ENCODE data around the gene KRTAP2-4. TPM values are rescaled to one million over a fixed set of nuclear protein-coding genes. Genes with fewer than 3 reads are reported as not detected.

KRTAP2-4 gene
- total RNA-seq, 1 experiment from 2014 or later = not detected

GRCh38 chr17:41019415-41019814, 46.3 kb downstream of the KRTAP2-4 start:
- Histone ChIP-seq H3K4ac (ENCODE audit: low read depth, low read length) (no peak overlapping the region), H3K23me2 (ENCODE audit: insufficient read length, low read depth, low read length, poor library complexity, severe bottlenecking) (no peaks in the 10 kb centered on the region), H3K79me1 (ENCODE audit: insufficient read depth, low read depth, low read length, poor library complexity, severe bottlenecking) (no peaks in the 10 kb centered on the region), H3K4me1 (ENCODE audit: insufficient read depth, low read length) (no peaks in the 10 kb centered on the region), H3K27me3 (ENCODE audit: insufficient read depth, low read length) (no peaks in the 10 kb centered on the region), H2AFZ (ENCODE audit: low read length) (no peak overlapping the region), H4K20me1 (ENCODE audit: control insufficient read depth, insufficient read depth, insufficient read length) (no peaks in the 10 kb centered on the region), H3K18ac (ENCODE audit: insufficient read length, low read depth, low read length) (no peak overlapping the region), H4K8ac (replicated peaks; ENCODE audit: insufficient read length, low read depth, low read length) (no peak overlapping the region), H3K56ac (ENCODE audit: insufficient read length, low read depth, low read length) (no peak overlapping the region), H3K9me3 (ENCODE audit: control insufficient read depth, low read depth, low read length) (no peaks in the 10 kb centered on the region), H2BK15ac (ENCODE audit: low read depth, low read length) (no peak overlapping the region), H3T11ph (ENCODE audit: low read length) (no peak overlapping the region), H4K5ac (ENCODE audit: insufficient read length, low read depth, low read length) (no peak overlapping the region), H2AK5ac (ENCODE audit: insufficient read length, low read length) (no peak overlapping the region), H3K9ac (ENCODE audit: extremely low read depth, insufficient read length, low read length) (no peak overlapping the region), H2BK20ac (ENCODE audit: low read depth, low read length, poor library complexity, severe bottlenecking) (no peak overlapping the region), H3K23ac (ENCODE audit: insufficient read length, low read depth, low read length) (no peak overlapping the region), H2BK120ac (ENCODE audit: low read depth, low read length, poor library complexity, severe bottlenecking) (no peak overlapping the region), H4K91ac (ENCODE audit: insufficient read length, low read depth, low read length) (no peak overlapping the region), H3K14ac (ENCODE audit: insufficient read depth, low read length) (no peak overlapping the region), H2BK5ac (ENCODE audit: insufficient read length, low read length) (no peak overlapping the region), H3K79me2 (ENCODE audit: insufficient read depth, low read length) (no peaks in the 10 kb centered on the region), H2BK12ac (ENCODE audit: insufficient read length, low read depth, low read length) (no peak overlapping the region), H3K27ac (ENCODE audit: insufficient read length, low read depth, low read length) (no peak overlapping the region), H3K4me2 (ENCODE audit: insufficient read depth, insufficient read length, low read length) (no peak overlapping the region)
- Mint-ChIP-seq H3K27me3 (ENCODE audit: low read depth) (no peaks in the 10 kb centered on the region), H3K27ac (no peak overlapping the region), H3K9me3 (peaks cover 0 to 3% of the 10 kb centered on the region in 2 experiments; a peak in 1 of 5 replicates), H3K36me3 (ENCODE audit: insufficient read depth in 1 of 3, low read depth in 3 of 3) (no peaks in the 10 kb centered on the region), H3K4me1 (peaks cover 0 to 2% of the 10 kb centered on the region in 2 experiments; a peak in 1 of 4 replicates), H3K4me3 (no peak overlapping the region)
- no peak for DNase-seq
- no peak for TF ChIP-seq CTCF (conservative IDR thresholded peaks at IDR 0.05)
- no CpG with 5 or more reads among the region's 3 CpGs for WGBS (ENCODE audit: extremely low coverage, insufficient read length, low lambda C conversion rate)
